Measurements from ENCODE around the gene IL18RAP.

IL18RAP gene

DNA sequence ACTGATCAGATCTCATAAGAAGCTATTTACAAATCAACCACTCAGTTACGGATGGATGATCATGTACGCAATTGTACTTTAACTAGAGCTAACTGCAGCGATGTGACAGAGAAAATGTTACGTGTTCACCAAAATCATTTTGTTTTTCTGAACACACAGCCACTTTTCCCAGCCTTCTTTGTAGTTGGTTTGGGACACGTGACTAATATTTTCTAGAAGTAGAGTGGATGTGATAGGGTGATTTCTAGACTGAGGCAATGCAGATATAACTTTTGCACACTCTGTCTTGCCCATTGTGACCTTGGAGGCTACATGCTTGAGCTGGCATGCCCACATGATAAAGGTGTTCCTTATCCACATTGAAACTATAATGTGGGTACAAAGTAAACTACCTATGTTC is 40.2 kb downstream of the IL18RAP start:
- no peak for DNase-seq

DNA sequence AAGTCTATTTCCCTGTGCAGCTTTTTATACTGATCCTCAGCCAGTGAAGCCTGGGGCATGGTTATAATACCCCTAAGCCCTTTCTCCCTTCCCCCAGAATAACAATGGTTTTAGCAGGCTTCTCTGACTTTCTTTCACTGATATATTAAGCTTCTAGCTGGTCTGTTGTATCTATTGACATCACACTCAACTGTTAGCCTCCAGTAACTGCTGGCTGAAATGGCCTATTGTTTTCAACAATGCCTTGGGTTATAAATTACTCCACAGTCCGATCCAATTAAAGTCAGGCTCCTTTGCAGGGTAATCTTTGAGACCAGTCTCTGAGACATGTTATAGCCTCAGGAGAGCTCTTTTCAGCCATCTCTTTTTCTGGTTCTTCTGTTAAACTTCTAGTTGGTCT is 47.2 kb downstream of the IL18RAP start:
- DNase-seq = no peak

DNA sequence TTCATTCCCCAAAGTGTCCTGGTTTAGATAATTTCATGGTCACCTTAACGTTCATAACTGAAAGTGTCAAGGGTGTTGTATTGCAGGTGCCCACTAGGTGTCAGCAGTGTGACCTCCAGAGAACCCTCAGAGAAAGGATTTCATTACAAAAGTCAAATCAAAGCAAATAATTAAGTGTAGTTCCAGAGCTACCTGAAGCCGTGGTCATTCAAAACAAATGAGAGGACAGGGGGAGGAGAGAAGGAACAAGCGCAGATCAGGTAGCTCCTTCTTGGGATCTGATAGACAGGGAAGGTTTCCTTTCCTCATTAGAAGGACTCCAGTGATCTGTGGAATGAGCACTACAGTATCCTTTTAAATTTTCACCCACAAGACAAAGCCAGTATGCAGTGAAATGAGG is 50.1 kb downstream of the IL18RAP start, which contains the start of gene SLC9A4:
SLC9A4 (plus strand) TSS at position 207 of the 400 bp plus-strand sequence. CDS start 534 bp downstream, outside the sequence.
- DNase-seq = peak; percentile 1

DNA sequence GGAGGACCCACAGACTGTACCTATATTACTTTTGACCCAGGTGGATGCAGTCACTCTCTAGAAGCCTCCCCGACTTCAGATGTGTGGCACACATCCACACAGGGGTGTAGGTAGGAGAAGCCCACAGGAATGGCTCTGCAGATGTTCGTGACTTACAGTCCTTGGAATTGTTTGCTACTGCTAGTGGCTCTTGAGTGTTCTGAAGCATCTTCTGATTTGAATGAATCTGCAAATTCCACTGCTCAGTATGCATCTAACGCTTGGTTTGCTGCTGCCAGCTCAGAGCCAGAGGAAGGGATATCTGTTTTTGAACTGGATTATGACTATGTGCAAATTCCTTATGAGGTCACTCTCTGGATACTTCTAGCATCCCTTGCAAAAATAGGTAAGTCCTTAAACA is 50.7 kb downstream of the IL18RAP start:
- no peak for DNase-seq

DNA sequence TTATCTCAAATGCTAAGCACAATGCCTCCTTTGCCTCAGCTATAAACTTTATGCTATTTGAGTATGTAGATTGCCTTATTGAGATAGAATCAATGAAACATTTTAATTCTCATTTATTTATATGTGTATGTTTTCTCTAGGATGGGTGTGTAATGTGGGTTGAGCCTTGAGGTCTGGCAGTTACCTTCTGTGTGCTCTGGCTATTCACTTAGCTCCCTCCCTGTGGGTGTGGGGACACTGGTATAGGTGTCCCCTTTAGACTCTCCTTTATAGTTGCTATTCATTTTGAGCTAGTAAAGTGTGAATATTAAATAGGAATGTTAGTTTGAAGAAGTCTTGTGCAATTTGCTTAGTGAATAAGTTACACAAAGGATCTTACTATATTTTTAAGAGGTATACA is 51.8 kb downstream of the IL18RAP start:
- DNase-seq = no peak

DNA sequence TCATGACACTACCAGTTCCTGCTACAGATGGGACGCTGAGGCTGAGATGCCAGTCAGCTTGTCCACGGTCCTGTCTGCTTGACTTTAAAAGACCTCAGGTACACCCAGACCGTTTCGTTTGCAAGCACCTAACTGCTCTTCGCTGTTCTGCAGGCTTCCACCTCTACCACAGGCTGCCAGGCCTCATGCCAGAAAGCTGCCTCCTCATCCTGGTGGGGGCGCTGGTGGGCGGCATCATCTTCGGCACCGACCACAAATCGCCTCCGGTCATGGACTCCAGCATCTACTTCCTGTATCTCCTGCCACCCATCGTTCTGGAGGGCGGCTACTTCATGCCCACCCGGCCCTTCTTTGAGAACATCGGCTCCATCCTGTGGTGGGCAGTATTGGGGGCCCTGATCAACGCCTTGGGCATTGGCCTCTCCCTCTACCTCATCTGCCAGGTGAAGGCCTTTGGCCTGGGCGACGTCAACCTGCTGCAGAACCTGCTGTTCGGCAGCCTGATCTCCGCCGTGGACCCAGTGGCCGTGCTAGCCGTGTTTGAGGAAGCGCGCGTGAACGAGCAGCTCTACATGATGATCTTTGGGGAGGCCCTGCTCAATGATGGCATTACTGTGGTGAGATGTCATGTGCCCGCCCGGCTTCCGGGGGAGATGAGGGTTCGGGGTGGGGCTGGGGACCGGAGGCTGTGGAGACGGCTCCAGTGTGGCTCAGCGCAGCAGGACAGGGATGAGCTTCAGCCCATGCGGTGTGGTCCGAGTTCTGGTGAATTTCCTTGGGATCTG is 55.9 kb downstream of the IL18RAP start:
- no peak for DNase-seq

DNA sequence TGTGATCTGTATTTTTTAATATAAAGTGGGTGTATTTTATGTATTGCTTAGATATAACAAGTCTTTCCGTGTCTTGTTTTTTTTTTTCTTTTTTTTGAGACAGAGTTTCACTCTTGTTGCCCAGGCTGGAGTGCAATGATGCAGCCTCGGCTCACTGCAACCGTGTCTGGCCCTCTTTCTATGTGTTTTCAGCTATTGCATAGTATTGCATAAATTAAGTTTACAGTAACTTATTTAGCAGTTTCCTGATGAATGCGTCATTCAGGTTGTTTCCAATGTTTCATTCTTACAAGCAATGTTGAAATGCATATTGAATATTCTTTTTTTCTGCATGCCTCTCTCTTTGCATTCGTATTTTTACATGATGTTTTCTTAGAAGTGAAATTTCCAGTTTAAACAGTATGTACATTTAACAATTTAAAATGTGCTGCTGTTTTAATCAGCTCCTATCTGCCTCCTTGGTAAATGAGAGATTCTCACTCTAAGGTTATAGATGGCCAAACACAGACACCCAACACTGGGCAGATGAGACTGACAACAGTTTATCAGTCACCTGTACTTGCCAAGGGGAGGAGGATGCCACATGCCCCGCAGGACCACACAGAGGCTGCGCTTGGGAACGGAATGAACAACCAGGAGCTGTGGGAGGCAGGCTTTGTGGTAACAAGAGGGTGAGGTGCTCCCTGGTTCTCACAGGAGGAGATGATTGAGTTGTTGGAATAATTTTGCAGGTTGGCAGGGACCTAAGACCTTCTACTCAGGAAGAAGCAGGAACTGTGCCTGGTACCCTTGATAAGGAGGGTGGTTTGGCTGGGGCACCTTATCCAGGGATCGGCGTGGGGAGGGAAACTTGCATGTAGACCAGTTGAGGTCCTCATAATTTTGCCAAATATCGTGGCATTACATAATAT is 57.6 kb downstream of the IL18RAP start:
- DNase-seq = no peak

DNA sequence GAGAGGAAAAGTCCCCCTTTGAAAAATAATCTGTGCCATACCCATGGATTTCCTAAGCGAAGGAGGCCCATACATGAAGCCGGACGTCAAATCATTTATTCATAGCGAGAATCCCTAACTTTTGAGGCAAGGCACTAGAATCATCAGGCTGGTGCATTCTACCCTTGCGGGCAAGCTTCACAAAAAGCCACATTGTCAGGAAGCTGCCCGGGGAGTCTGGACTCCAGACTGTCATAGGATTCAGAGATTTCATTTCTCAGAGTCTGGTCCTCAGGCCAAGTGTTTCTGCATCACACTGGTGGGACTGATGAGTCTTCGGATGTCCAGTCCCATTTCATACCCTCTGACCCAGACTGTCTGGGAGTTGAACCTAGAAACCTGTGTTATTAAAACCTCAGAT is 59.0 kb downstream of the IL18RAP start:
- DNase-seq = no peak

DNA sequence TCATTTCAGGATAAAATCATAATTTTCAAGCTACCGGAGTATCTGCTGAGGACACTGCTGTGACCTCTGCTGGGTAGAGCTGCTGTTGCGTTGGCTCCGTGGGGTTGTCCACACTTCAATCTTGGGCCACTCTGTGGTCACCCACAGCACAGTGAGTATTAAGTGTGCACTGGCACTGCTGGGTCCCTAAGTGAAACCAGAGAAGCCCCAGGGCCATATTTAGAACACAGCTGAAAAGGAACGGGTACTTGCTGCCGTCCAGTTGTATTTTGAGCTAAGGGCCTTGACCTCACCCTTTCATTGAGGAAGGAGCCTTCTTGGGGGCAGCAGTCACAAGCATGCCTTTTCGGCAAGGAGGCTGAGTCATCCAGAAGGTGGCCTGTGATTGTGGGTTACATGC is 60.1 kb downstream of the IL18RAP start:
- DNase-seq = no peak

DNA sequence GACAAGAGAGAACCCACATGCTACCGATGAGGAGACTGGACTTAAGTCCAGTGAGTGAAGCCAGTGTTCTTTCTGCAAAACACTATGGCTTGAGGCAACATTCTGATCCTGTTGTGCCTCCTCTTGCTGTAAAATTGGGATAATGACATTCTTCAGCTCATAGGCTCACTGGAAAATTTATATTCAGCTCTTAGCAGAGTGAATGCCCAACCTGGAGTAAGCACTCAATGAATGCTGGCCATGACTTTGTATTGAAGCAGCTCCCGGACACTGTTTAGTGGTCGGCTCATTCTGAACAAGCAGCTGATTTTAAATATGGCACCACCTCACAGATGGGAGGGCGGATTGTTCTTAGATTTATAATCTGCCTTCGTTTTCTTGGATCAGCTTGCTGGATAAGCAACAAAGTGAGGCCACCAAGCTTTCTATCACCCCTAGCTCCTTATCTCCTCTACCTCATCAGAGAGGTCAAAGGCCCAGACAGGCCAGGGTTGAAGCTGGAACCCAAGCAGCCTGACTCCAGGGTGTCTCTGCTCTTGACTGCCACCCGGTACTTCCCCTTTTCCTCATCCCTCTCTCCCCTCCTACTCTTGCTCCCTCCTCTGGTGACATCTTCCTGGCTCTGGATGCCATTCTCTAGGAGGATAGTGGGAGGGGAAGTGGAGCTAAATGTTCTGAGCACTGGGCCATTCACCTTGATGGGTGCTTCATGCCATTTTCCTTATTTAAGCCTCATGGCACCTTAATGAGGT is 61.5 kb downstream of the IL18RAP start:
- no peak for DNase-seq

DNA sequence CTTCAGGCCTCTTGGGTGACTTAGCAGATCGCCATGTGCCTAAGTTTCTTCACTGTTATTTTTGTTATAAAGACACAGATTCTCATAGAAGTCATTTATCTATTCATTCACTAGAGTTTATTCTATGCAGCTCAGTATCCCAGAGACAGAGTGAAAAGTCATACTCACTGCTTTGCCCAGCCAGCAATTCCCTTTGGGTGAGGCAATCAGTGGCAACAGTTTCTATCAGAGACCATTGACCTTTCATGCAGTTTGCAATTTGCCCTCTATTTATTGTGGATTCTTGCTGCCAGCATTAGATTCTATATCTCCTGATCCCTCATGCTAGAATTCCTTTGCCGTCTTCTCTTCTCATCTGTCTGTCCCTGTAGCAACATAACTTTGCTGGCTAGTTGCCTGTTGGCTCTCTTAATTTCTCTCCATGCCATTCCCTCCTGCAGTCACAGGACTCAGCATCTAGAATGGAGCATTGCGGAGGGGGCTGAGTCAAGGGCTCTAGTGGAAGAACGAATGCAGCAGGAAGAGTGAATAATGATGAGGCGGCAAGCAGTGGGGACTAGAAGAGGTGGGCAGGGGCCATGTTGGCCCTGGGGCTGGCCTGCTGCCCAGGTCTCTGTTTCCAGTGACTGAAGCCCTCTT is 62.3 kb downstream of the IL18RAP start:
- no peak for DNase-seq

DNA sequence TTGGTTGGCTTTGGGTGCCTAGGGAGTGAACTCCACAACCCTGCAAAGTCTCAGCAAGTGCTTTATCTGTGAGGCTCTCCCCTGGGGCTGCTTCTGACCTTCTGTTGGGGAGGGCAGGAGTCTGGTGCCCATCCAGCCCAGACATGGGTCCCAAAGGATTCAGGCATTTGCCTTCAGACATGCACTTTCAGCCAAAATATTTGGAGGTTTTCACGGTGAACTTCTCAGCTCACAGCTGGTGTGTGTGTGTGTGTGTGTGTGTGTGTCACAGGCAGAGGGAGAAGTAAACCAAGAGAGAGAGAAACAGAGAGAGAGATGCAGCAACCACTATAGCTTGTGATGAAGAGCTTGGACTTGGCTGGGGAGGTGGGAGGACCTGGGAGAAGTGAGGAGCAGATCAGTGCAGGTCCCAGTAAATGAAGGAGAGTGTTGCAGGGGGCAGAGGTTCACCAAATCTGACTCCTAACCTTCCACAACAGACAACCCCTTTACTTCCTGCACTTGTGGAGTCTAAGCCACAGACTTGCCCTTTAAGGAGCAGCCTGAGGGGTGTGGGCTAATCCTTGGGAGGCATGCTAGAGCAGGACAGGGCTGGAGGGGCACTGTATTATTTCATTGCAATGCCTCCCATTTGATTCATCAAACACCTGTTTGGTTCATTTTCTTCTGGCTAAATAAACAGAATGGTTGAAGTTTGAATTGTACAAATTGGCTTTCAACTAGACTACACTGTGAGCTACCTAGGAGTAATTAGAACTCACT is 64.2 kb downstream of the IL18RAP start:
- no peak for DNase-seq

DNA sequence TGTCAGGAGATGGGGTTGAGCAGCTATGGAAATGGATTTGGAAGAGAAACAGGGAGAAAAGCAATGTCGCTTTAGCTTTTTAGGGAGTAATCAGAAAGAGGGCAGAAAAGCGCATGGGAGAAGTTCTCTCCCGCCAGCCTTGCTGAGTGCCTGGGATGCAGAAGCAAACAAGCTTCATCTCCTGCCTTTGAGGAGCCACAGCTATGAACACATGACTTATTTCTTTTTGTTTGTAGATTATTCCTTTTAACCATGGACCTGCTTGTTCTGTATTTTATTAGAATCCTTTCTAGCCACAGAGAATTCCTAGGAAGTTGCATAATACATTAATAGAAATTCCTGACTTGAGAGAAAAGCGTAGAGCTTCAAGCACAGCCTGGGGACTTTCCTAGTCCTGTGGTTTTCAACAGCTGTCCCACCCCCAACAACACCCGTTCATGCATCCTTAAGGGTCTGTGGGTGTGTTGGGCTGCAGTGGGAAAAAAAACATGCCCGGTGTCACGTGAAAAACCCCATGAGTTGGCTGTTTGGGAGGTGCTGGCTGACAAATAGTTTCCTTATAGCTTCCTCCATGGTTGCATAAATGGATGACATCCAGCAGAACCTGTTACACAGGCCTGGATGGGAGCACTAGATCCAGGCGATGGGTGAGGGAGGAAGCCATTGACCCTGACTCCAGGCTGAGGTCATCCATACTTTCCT is 65.0 kb downstream of the IL18RAP start:
- DNase-seq = no peak

DNA sequence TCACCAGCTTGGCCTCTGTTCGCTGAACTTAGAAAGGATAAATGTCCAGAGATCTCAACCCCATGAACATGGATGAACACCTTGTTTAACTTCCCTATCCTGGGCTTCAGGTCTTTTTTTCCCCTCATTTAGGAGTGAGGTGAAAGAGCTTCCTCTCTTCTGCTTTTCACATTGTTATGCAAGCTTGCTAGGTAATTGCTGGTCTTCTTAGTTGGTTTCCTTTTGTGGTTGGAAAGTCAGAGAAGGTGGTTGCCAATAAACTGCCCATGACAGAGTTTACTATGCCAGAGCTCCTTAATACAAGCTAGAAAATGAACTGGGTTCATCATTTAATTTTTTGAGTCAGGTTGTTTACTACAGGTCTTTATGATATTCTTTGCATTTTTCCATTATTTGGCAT is 66.7 kb downstream of the IL18RAP start:
- no peak for DNase-seq

DNA sequence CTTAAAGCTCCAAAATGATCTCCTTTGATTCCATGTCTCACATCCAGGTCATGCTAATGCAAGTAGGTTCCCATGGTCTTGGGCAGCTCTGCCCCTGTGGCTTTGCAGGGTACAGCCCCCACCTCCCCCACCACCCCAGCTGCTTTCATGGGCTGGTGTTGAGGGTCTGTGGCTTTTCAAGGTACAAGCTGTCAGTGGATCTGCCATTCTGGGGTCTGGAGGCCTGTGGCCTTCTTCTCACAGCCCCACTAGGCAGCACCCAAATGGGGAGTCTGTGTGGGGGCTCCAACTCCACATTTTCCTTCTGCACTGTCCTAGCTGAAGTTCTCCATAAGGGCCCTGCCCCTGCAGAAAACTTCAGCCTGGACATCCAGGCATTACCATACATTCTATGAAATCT is 69.0 kb downstream of the IL18RAP start:
- DNase-seq = no peak

DNA sequence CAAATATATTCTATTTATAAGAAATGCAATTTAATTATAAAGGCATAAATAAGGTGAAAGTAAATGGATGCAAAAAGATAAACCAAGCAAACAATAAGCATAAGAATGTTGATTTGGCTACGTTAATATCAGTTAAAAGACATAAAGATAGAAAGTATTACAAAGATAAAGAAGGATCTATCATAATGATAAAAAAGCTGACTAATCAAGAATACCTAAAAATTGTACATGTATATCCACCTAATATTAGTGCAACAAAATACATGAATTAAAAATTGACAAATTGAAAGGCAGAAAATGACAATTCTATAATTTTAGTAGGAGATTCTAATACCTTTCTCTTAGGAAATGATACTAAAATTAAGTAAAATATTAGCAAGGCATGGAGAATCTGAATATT is 71.6 kb downstream of the IL18RAP start:
- DNase-seq = no peak

DNA sequence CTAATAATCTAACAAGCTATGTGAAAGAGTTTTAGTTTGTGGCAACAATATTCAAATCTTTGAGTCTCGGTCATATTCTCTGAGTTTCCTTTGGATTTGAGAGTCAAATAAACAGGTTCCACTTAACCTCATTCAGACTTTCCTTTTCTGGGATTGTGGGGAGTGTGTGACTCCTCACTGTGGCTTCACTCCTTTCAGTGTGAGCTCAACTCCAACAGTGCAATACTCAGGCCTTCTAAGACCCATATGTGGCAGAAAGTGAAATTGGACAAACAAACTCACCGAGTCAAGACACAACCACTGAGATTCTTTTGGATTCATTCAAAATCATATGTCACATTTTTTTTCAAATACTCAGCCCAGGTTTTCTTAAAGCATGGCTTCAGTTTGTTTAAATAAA is 75.5 kb downstream of the IL18RAP start:
- DNase-seq = no peak

DNA sequence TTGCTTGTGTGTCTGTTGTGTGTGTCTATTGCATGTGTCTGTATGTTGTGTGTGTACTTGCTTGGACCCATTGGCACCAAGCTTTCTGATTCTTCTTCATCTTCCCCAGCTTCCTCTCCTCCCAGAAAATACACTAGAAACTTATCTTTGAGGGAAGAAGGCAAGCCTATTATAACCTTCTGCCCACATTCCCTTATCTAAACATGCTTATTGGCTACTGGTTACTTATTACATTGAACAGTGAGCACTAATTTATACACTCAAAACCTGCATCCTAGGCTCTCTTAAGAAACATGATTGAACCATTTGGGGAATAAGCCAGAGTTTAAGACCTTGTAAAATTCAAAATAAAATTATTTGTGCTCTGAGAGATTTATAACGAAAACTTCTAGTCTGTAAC is 76.6 kb downstream of the IL18RAP start:
- no peak for DNase-seq

All from effector CD8-positive, alpha-beta T cell (primary cell).